SK-N-SH (cell line): ENCODE measurements around the gene NRM. TPM values are rescaled to one million over a fixed set of nuclear protein-coding genes. Genes with fewer than 3 reads are reported as not detected.

Experiments used
- CTCF ChIA-PET: fragments of 300-600, 350-600 bp; formaldehyde crosslinking; extraction: SDS; loops from one replicate; lab custom pipeline; 2021; lab: Yijun Ruan, JAX
- POLR2A ChIA-PET: fragments of 350-600 bp; sonication (Branson Sonifier 250); formaldehyde crosslinking; extraction: SDS; loops from one replicate; lab custom pipeline; 2020; ENCODE audit warnings: antibody characterized with exemption, inconsistent platforms; lab: Yijun Ruan, JAX
- DNase-seq: peaks from one replicate; pipeline ENCODE4 v3.0.0; 2012
- H2AFZ ChIP-seq: fragments of 200-600 bp; sonication (generic); 2 replicates; pipeline ENCODE4 v1.8.1; 2016; ENCODE audit warnings: antibody characterized with exemption, mild to moderate bottlenecking, low read depth
- H3F3A ChIP-seq: fragments of 200-600 bp; sonication (generic); replicated peaks from 2 replicates; pipeline ENCODE3; 2016; ENCODE audit warnings: antibody characterized with exemption, mild to moderate bottlenecking; ENCODE audit not compliant: insufficient read depth
- H3K27ac ChIP-seq, 2 experiments: fragments of 200-500 bp in 1 of 2; fragments of 200-600 bp in 1 of 2; sonication (Bioruptor generic) in 1 of 2; sonication (generic), shearing (Covaris generic) in 1 of 2; 2 replicates each; pipeline versions ENCODE4 v1.5.1 to v1.6.1; 2014 to 2016; ENCODE audit warnings: low read depth in 2 of 2, inconsistent platforms in 1 of 2, low read length in 1 of 2, mild to moderate bottlenecking in 1 of 2, mixed read lengths in 1 of 2
- H3K27me3 ChIP-seq: fragments of 200-600 bp; sonication (generic), shearing (Covaris generic); 2 replicates; pipeline ENCODE4 v1.6.1; 2016; ENCODE audit warnings: mixed run types; ENCODE audit not compliant: insufficient read depth
- H3K36me3 ChIP-seq, 2 experiments: fragments of 200-500 bp in 1 of 2; fragments of 200-600 bp in 1 of 2; sonication (Bioruptor generic) in 1 of 2; sonication (generic) in 1 of 2; replicated peaks in 1 of 2; 2 replicates each; pipeline versions ENCODE3 to v1.5.1; 2014 to 2016; ENCODE audit warnings: low read length in 1 of 2, mild to moderate bottlenecking in 1 of 2; ENCODE audit not compliant: insufficient read depth in 2 of 2, control insufficient read depth in 1 of 2
- H3K4me1 ChIP-seq, 2 experiments: fragments of 200-500 bp in 1 of 2; fragments of 200-600 bp in 1 of 2; sonication (Bioruptor generic) in 1 of 2; sonication (generic), shearing (Covaris generic) in 1 of 2; 2 replicates each; pipeline versions ENCODE4 v1.5.1 to v1.6.1; 2014 to 2016; ENCODE audit warnings: low read depth in 1 of 2, low read length in 1 of 2, mixed run types in 1 of 2; ENCODE audit not compliant: insufficient read depth in 2 of 2, control insufficient read depth in 1 of 2
- H3K4me2 ChIP-seq: fragments of 200-600 bp; sonication (generic), shearing (Covaris generic); 2 replicates; pipeline ENCODE4 v1.6.1; 2017; ENCODE audit warnings: mixed run types
- H3K4me3 ChIP-seq, 2 experiments: fragments of 200-500 bp in 1 of 2; fragments of 200-600 bp in 1 of 2; sonication (Bioruptor generic) in 1 of 2; sonication (generic), shearing (Covaris generic) in 1 of 2; 2 replicates each; pipeline versions ENCODE4 v1.5.1 to v1.8.1; 2014 to 2016; ENCODE audit warnings: low read depth in 2 of 2, inconsistent platforms in 1 of 2, low read length in 1 of 2, mild to moderate bottlenecking in 1 of 2, mixed read lengths in 1 of 2, moderate library complexity in 1 of 2
- H3K79me2 ChIP-seq: fragments of 200-600 bp; sonication (generic); 2 replicates; pipeline ENCODE4 v1.8.1; 2017; ENCODE audit warnings: mild to moderate bottlenecking; ENCODE audit not compliant: insufficient read depth
- H3K9ac ChIP-seq: fragments of 200-600 bp; sonication (generic); 2 replicates; pipeline ENCODE4 v1.6.1; 2017; ENCODE audit warnings: mixed run types
- H3K9me2 ChIP-seq: fragments of 200-600 bp; sonication (generic); 2 replicates; pipeline ENCODE4 v1.6.1; 2017; ENCODE audit warnings: mixed run types
- H3K9me3 ChIP-seq: fragments of 200-600 bp; sonication (generic); 2 replicates; pipeline ENCODE4 v1.6.1; 2017; ENCODE audit warnings: mixed run types, mild to moderate bottlenecking, moderate library complexity
- H4K20me1 ChIP-seq: fragments of 200-600 bp; sonication (generic); 2 replicates; pipeline ENCODE4 v1.6.1; 2017; ENCODE audit warnings: mild to moderate bottlenecking, mixed run types; ENCODE audit not compliant: insufficient read depth
- CHD2 ChIP-seq: fragments of 150-350 bp; IDR thresholded peaks from 2 replicates; pipeline ENCODE4 v1.6.1; 2018; ENCODE audit warnings: low read length; ENCODE audit not compliant: partially characterized antibody
- EZH2phosphoT487 ChIP-seq: fragments of 200-600 bp; sonication (generic); IDR thresholded peaks from 2 replicates; pipeline ENCODE4 v1.6.1; 2017; ENCODE audit warnings: low read depth, mixed run types, mild to moderate bottlenecking, antibody characterized with exemption, moderate library complexity, borderline replicate concordance
- GABPA ChIP-seq: IDR thresholded peaks from 2 replicates; pipeline ENCODE4 v1.4.0; 2012; ENCODE audit warnings: low read depth, mild to moderate bottlenecking
- JUND ChIP-seq: IDR thresholded peaks from 2 replicates; pipeline ENCODE4 v1.4.0; 2012
- NFIC ChIP-seq: IDR thresholded peaks from 2 replicates; pipeline ENCODE4 v1.4.0; 2012; ENCODE audit warnings: borderline replicate concordance
- NRF1 ChIP-seq: IDR thresholded peaks from 2 replicates; pipeline ENCODE4 v1.6.1; 2012; ENCODE audit warnings: low read depth, mild to moderate bottlenecking, low read length
- RAD21 ChIP-seq: IDR thresholded peaks from 2 replicates; pipeline ENCODE4 v1.6.1; 2012; ENCODE audit warnings: mild to moderate bottlenecking, low read length
- RCOR1 ChIP-seq: fragments of 150-350 bp; IDR thresholded peaks from 2 replicates; pipeline ENCODE4 v1.6.1; 2017; ENCODE audit warnings: antibody characterized with exemption, low read length
- SMC3 ChIP-seq: IDR thresholded peaks from 2 replicates; pipeline ENCODE4 v1.6.1; 2012; ENCODE audit warnings: low read depth, low read length, improper control_type of control experiment
- TAF1 ChIP-seq: IDR thresholded peaks from 2 replicates; pipeline ENCODE4 v1.6.1; 2012; ENCODE audit warnings: low read depth, mild to moderate bottlenecking, low read length, moderate library complexity, borderline replicate concordance
- USF1 ChIP-seq: IDR thresholded peaks from 2 replicates; pipeline ENCODE4 v1.4.0; 2012; ENCODE audit warnings: low read depth, borderline replicate concordance
- WGBS: methylation state at CpG from one replicate; pipeline ENCODE4 v1.1.6; 2017; ENCODE audit warnings: low lambda C conversion rate; 5-methylcytosine and 5-hydroxymethylcytosine counted together
- polyA plus RNA-seq, 3 experiments: library from polyadenylated mRNA; depleted of rRNA; stranded (reverse); fragments of >200 nt; gene quantifications; 2 replicates each; pipeline ENCODE4 v1.2.3, GENCODE V29; 2012

The NRM gene
- polyA plus RNA-seq, 1 of the 3 experiments (the other 2 are of a cell fraction) = 26.8 TPM

- TF ChIP-seq GABPA (no peak), RAD21 (no peak), NRF1 (peak; percentile 91), CHD2 (peak; percentile 69), RCOR1 (no peak), TAF1 (peak; percentile 100), NFIC (no peak), USF1 (peak; percentile 78; the same call in 1 of the 2 replicates), EZH2phosphoT487 (no peak), JUND (no peak)
Measured at GRCh38 chr6:30719791-30720737, 29.3 kb upstream of the NRM start, which contains the start of gene TUBB (continued).

- H3K36me3 ChIP-seq = peaks cover 15 to 25% of the 10 kb centered on the region in 2 experiments
- ChIA-PET POLR2A (interaction anchor here (1.2 kb wide), 1 partner anchor 32 kb away, joined by 4 read pairs; no protein-coding TSS in a partner anchor), CTCF (interaction anchor here (0.6 to 42.4 kb wide), 4 partner anchors 12 to 140 kb away, joined by 3 to 838 read pairs (median 4); partner anchors contain the start of genes DHX16, NRM and PPP1R18)
- H3K4me1 ChIP-seq = peaks cover 35% of the 10 kb centered on the region in 2 experiments
- DNase-seq = no peak
- H4K20me1 ChIP-seq = peaks cover 30% of the 10 kb centered on the region
- H3K27ac ChIP-seq = peak overlapping the region; percentile 81 to 93
- peaks cover 81% of the 10 kb centered on the region for H3K79me2 ChIP-seq
- H3K4me2 ChIP-seq = peak overlapping the region; percentile 80
- WGBS = 34% methylated on average over 8 of the region's 8 CpGs
- H3F3A ChIP-seq = peaks cover 49% of the 10 kb centered on the region
- TF ChIP-seq SMC3 (no peak), EZH2phosphoT487 (no peak)
- no peaks in the 10 kb centered on the region for H3K27me3 ChIP-seq
- no peaks in the 10 kb centered on the region; the same call in 1 of the 2 replicates for H3K9me3 ChIP-seq
- no peaks in the 10 kb centered on the region for H3K9me2 ChIP-seq
- peak overlapping the region; percentile 100 for H3K9ac ChIP-seq
- peak overlapping the region; percentile 89 to 93 for H3K4me3 ChIP-seq
- peak overlapping the region; percentile 12; the same call in 1 of the 2 replicates for H2AFZ ChIP-seq
Measured at GRCh38 chr6:30719356-30719755, 28.6 kb upstream of the NRM start.
